Brain microvascular endothelial cell (primary cell): ENCODE results near the gene SLC38A4.

Experiments used
- DNase-seq: peaks from one replicate; pipeline ENCODE4 v3.0.0-alpha.2; 2020
- H3K27ac ChIP-seq: fragments of 250-450 bp; sonication (Bioruptor Pico); 2 replicates; pipeline ENCODE4 v1.5.1; 2020; ENCODE audit warnings: mild to moderate bottlenecking, moderate library complexity
- H3K27me3 ChIP-seq: fragments of 250-450 bp; sonication (Bioruptor Pico); replicated peaks from 2 replicates; pipeline ENCODE4 v1.5.1; 2020; ENCODE audit warnings: mild to moderate bottlenecking
- H3K36me3 ChIP-seq: fragments of 250-450 bp; sonication (Bioruptor Pico); replicated peaks from 2 replicates; pipeline ENCODE4 v1.5.1; 2020; ENCODE audit warnings: mild to moderate bottlenecking
- H3K4me3 ChIP-seq: 2 replicates; pipeline ENCODE4 v1.5.1; 2011; ENCODE audit warnings: low read depth, mild to moderate bottlenecking, control low read depth, low read length, moderate library complexity
- CTCF ChIP-seq: IDR thresholded peaks from 2 replicates; pipeline ENCODE4 v1.5.1; 2011; ENCODE audit warnings: low read depth, mild to moderate bottlenecking, moderate library complexity, low read length, control low read depth, inconsistent platforms; ENCODE audit errors: missing control alignments
- in situ Hi-C: cut with HindIII; loops from 2 replicates; pipeline ENCODE4 v1.10.0; 2017; ENCODE audit warnings: low sequenced_read_pairs, low pct_ligation_motif_present

The SLC38A4 gene

GRCh38 chr12:46717868-46718267 is 107.9 kb downstream of the SLC38A4 start:
- no peaks in the 10 kb centered on the region for H3K27me3 ChIP-seq
- H3K27ac ChIP-seq: no peak overlapping the region
- no peak for DNase-seq
- TF ChIP-seq CTCF: no peak
- in situ Hi-C loops: no loop called here
- no peak overlapping the region for H3K4me3 ChIP-seq
- no peaks in the 10 kb centered on the region for H3K36me3 ChIP-seq

- in situ Hi-C loops: no loop called here
These were observed 108.6 kb downstream of the SLC38A4 start for GRCh38 chr12:46717159-46717558.

More at GRCh38 chr12:46717159-46717558, 108.6 kb downstream of the SLC38A4 start:
- Histone ChIP-seq H3K4me3 (no peak overlapping the region), H3K36me3 (no peaks in the 10 kb centered on the region), H3K27me3 (no peaks in the 10 kb centered on the region), H3K27ac (no peak overlapping the region)
- TF ChIP-seq CTCF: no peak
- no peak for DNase-seq
